HL-60/S4 treated with phorbol 12-myristate 13-acetate at 8.2 ng/mL for 4 days and 3 days (cell line): ENCODE measurements around the gene LCN6.
"Not testable (repeated sequence)": the region's sequence is repeated elsewhere in the genome, so short reads cannot be mapped to it uniquely, and the experiment has no call there.

ENCODE experiments used
- in situ Hi-C: fragments of 300-500 bp; cut with MboI; formaldehyde crosslinking; loops from 2 replicates; pipeline ENCODE4 v1.15.0; 2022; ENCODE audit warnings: low sequenced_read_pairs

Gene LCN6

DNA sequence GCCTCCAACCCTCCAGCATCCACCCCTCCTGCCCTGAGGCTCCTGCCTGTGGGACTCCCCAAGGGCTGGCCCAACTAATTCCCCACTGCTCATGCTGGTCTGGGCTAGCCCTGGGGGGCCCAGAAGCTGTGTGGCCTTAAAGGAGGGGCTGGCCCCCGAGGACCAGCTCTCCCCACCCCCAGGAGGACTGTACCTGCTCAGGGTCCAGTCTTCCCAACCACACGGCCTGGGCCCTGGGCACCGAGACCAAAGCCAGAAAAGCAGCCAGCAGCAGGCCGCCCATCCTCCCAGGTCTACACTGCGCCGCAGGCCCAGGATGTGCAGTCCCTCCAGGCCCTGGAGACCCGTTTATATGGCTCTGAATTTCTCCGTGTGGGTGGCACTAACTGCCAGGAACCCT lies at the start of gene LCN6:
Gene LCN6, minus strand, starts transcription at position 325 of the 400 bp plus-strand sequence. Its CDS starts 42 bp downstream, at position 283.
- in situ Hi-C loops, result no loop called here

- in situ Hi-C loops, result not testable (repeated sequence)
These were observed 48.5 kb upstream of the LCN6 start for GRCh38 chr9:136796775-136797347.

DNA sequence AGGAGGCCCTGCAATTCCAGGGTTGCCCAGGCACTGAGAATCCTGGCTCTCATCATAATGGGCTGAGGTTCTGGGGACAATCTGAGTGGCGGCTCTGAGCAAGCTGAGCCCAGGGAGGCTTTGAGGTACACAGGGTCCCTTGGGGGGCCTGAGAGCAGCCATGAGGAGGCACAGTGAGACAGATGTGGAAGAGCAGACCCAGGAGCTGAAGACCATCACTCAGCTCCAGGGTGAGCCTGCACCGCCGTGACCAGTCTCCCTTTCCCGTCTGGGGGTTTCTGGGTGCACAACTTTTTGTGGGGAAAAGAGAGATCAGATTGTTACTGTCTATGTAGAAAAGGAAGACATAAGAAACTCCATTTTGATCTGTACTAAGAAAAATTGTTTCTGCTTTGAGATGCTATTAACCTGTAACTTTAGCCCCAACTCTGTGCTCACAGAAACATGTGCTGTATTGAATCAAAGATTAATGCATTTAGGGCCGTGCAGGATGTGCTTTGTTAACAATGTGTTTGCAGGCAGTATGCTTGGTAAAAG lies 48.0 kb upstream of the LCN6 start, which contains the start of gene CCDC183:
Gene CCDC183, plus strand, starts transcription at position 101 of the 537 bp plus-strand sequence. Its CDS starts 60 bp downstream, at position 161.
- in situ Hi-C loops, result no loop called here

GRCh38 chr9:136795000-136795348 lies 46.6 kb upstream of the LCN6 start:
- in situ Hi-C loops, result no loop called here

GRCh38 chr9:136794281-136794999 lies 46.1 kb upstream of the LCN6 start:
- in situ Hi-C loops, result no loop called here

GRCh38 chr9:136793086-136793946 lies 45.0 kb upstream of the LCN6 start:
- in situ Hi-C loops, result no loop called here

- in situ Hi-C loops, result no loop called here
These were observed 44.2 kb upstream of the LCN6 start for GRCh38 chr9:136792321-136793085.

GRCh38 chr9:136791516-136792276 lies 43.4 kb upstream of the LCN6 start:
- in situ Hi-C loops, result no loop called here

GRCh38 chr9:136790640-136791515 lies 42.6 kb upstream of the LCN6 start, which contains the start of gene TMEM141:
Gene TMEM141, plus strand, starts transcription at chr9:136791344. Its CDS starts 27 bp downstream, at chr9:136791371.
- in situ Hi-C loops, result no loop called here

- in situ Hi-C loops, result no loop called here
These were observed 41.2 kb upstream of the LCN6 start for GRCh38 chr9:136789523-136789937.

DNA sequence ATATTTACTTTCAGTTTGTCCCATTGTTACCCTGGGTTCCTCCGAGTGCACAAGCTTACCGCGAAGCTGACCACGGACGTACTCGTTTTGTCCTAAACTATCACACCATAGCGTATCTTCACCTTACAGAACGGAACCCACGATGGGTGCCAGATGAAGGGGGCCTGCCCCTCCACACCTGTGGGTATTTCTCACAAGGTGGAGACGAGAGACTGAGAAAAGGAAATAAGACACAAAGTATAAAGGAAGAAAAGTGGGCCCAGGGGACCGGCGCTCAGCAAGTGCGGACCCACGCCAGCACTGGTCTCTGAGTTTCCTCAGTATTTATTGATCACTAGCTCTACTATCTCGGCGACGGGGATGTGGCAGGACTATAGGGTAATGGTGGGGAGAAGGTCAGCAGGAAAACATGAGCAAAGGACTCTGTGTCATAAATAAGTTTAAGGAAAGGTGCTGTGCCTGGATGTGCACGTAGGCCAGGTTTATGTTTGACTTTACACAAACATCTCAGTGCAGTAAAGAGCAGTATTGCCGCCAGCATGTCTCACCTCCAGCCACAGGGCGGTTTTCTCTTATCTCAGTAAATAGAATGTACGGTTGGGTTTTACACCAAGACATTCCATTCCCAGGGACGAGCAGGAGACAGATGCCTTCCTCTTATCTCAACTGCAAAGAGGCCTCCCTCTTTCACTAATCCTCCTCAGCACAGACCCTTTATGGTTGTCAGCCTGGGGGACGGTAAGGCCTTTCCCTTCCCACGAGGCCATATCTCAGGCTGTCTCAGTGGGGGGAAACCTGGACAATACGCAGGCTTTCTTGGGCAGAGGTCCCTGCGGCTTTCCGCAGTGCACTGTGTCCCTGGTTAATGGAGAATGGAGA lies 40.6 kb upstream of the LCN6 start:
- in situ Hi-C loops, result not testable (repeated sequence)

DNA sequence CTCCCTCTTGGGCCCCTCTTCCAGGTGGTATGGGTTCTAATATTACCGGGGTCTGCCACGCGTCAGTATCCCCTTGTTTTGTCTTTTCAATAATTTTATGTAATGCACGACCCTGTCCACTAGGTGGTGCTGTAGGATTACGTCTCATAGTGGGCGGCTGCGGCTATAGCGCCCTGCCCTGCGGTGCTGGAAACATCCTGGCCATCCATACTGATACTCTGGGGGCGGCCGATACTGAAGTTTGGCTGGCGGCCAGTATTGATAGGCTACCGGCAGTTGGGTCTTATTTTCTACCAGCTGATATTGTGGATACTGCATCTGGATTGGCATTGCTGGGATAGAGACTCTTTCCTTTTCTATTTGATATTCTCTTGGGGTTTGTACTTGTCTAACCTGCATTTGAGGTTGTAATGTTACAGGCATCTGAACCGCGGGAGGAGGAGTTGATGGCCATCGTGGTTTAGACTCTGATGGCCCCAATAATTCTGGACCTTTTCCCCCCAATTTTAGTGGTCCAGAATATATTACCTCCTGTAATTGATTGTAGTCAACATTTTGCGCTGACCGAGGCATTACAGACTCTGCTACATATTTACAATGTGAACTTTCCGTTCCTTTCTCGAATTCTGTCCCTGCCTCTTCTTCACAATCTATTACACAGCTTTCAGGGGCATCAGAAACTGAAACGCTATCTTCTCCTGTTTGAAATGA lies 39.5 kb upstream of the LCN6 start:
- in situ Hi-C loops, result no loop called here

DNA sequence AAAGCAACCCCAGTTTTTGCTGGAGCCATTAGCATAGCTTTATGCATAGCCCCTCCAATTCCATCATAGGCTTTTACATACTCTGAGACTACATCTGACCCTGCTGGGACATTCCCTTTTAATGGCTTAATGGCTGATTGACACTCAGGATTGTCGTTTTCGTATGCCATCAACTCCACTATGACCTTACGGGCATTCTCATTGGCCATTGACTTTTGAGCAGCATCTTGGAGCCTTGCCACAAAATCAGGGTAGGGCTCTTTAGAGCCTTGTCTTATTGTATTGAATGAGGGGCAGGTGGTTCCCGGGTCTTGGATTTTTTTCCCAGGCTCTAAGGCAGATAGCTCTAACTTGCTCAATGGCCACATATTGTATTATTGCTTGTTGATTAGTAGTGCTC lies 38.7 kb upstream of the LCN6 start:
- in situ Hi-C loops, result not testable (repeated sequence)

DNA sequence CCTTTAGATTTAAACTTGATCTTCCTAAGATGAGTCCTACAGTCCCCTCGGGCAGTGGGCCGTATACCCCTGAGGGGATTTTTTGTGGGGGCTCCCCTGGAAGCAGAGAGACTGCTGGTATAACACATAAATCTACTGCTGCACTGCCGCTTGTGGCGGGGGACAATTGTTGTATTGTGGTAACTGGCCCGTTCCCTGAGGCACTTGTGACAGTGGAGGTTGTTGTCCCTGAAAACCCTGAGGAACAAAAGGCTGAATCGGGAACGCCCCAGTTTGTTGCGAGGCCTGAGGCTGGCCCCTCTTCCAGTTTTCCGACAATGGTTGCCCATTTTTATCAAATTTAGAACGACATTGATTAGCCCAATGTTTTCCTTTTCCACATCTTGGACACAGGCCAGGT lies 38.1 kb upstream of the LCN6 start:
- in situ Hi-C loops, result no loop called here

DNA sequence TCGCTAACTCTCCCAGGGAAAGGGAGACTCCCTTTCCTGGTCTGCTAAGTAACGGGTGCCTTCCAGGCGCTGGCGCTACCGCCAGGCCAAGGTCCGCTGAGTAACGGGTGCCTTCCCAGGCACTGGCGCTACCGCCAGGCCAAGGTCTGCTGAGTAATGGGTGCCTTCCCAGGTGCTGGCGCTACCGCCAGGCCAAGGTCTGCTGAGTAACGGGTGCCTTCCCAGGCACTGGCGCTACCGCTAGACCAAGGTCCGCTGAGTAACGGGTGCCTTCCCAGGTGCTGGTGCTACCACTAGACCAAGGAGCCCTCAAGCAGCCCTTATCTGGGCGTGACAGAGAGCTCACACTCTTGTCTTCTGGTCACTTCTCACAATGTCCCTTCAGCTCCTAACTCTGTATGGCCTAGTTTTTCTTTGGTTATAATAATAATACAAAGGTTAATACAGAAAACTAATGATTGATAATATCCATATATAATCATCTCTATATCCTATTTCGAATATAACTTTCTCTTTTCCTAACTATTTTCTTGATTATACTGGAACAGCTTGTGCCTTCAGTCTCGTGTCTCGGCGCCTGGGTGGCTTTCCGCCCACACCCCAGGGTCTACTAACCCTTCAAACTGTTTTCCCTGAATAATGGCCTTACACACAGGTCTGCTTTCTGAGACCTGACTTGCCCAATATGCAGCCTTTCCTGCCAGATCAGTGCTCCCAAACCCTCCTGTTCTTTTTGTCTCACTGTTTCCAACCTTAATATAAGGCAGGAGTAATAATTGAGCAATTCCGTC lies 37.4 kb upstream of the LCN6 start:
- in situ Hi-C loops, result not testable (repeated sequence)

DNA sequence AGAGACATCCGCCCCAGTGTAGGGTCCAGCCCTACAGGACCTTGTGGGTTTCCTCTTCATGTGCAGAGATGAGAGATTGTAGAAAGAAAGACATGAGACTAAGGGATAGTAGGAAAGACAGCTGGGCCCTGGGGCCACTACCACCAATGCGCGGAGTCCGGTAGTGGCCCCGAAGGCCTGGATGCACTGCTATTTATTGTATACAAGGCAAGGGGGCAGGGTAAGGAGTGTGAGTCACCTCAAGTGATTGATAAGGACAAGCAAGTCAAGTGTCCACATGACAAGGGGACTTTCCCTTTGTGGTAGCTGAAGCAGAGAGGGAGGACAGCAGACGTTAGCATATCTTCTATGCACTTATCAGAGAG lies 36.7 kb upstream of the LCN6 start:
- in situ Hi-C loops, result no loop called here
